Ishikawa (cell line): ENCODE measurements around the gene RABGAP1L.

Experiments used
- CEBPB ChIP-seq: IDR thresholded peaks from 2 replicates; pipeline ENCODE4 v1.6.1; 2012
- EP300 ChIP-seq: IDR thresholded peaks from 2 replicates; pipeline ENCODE4 v1.6.1; 2012; ENCODE audit warnings: borderline replicate concordance
- FOXM1 ChIP-seq: IDR thresholded peaks from 2 replicates; pipeline ENCODE4 v1.6.1; 2012; ENCODE audit warnings: low read depth, borderline replicate concordance
- MAX ChIP-seq: IDR thresholded peaks from 2 replicates; pipeline ENCODE4 v1.6.1; 2012
- RAD21 ChIP-seq: IDR thresholded peaks from 2 replicates; pipeline ENCODE4 v1.6.1; 2012; ENCODE audit warnings: low read depth
- TAF1 ChIP-seq: IDR thresholded peaks from 2 replicates; pipeline ENCODE4 v1.6.1; 2012; ENCODE audit warnings: low read depth, mild to moderate bottlenecking
- TCF12 ChIP-seq: IDR thresholded peaks from 2 replicates; pipeline ENCODE4 v1.6.1; 2012; ENCODE audit warnings: low read depth
- TEAD4 ChIP-seq: IDR thresholded peaks from 2 replicates; pipeline ENCODE4 v1.6.1; 2012
- USF1 ChIP-seq: IDR thresholded peaks from 2 replicates; pipeline ENCODE4 v1.6.1; 2012
- ZBTB7A ChIP-seq: IDR thresholded peaks from 2 replicates; pipeline ENCODE4 v1.6.1; 2012; ENCODE audit warnings: low read depth

- no peak for TF ChIP-seq FOXM1
- no peak for TF ChIP-seq EP300
- no peak for TF ChIP-seq TAF1
- TF ChIP-seq TCF12, result no peak
- TF ChIP-seq CEBPB, result no peak
- no peak for TF ChIP-seq USF1
- TF ChIP-seq RAD21, result no peak
- no peak for TF ChIP-seq TEAD4
- TF ChIP-seq ZBTB7A, result no peak
- TF ChIP-seq MAX, result no peak
These were observed 593.8 kb downstream of the RABGAP1L start for GRCh38 chr1:174753131-174753530.
